Measurements from ENCODE around the gene ZNF735.
"Not testable (repeated sequence)": the region's sequence is repeated elsewhere in the genome, so short reads cannot be mapped to it uniquely, and the experiment has no call there.

The ZNF735 gene
- total RNA-seq: 0 reads per million in 2 donors

- DNase-seq: no peak
These were observed at the start of gene ZNF735 for GRCh38 chr7:64206903-64207302. Gene ZNF735, plus strand, starts transcription at chr7:64207203. Its CDS starts 0 bp downstream, at chr7:64207203.

- not testable (repeated sequence) for DNase-seq
These were observed 36.0 kb upstream of the ZNF735 start for GRCh38 chr7:64170974-64171373.

GRCh38 chr7:64174328-64174727, 32.7 kb upstream of the ZNF735 start:
- no peak for DNase-seq

GRCh38 chr7:64174941-64175340, 32.1 kb upstream of the ZNF735 start:
- DNase-seq: no peak

GRCh38 chr7:64180989-64181388, 26.0 kb upstream of the ZNF735 start:
- no peak for DNase-seq

GRCh38 chr7:64181586-64181985, 25.4 kb upstream of the ZNF735 start:
- no peak for DNase-seq

GRCh38 chr7:64182036-64182790, 24.8 kb upstream of the ZNF735 start:
- no peak for DNase-seq

- peak in 2 of 5 experiments; percentile 22 to 26 for DNase-seq
These were observed 23.8 kb upstream of the ZNF735 start for GRCh38 chr7:64183126-64183742.

- DNase-seq: no peak
These were observed 23.1 kb upstream of the ZNF735 start for GRCh38 chr7:64183827-64184372.

GRCh38 chr7:64184376-64184775, 22.6 kb upstream of the ZNF735 start:
- no peak for DNase-seq

- no peak for DNase-seq
These were observed 19.6 kb upstream of the ZNF735 start for GRCh38 chr7:64187408-64187807.

GRCh38 chr7:64192148-64192704, 14.8 kb upstream of the ZNF735 start:
- DNase-seq: no peak

GRCh38 chr7:64192775-64193174, 14.2 kb upstream of the ZNF735 start:
- no peak for DNase-seq

- DNase-seq: not testable (repeated sequence)
These were observed 12.8 kb downstream of the ZNF735 start for GRCh38 chr7:64219710-64220298.

- DNase-seq: no peak
These were observed 16.4 kb downstream of the ZNF735 start for GRCh38 chr7:64223366-64223765.

GRCh38 chr7:64228174-64228573, 21.2 kb downstream of the ZNF735 start, which contains the start of gene ZNF679:
Gene ZNF679, plus strand, starts transcription at chr7:64228474. Its CDS starts 20,644 bp downstream, at chr7:64249118.
- not testable (repeated sequence) for DNase-seq

- no peak for DNase-seq
These were observed 59.4 kb downstream of the ZNF735 start for GRCh38 chr7:64266341-64266919.

Measured in T-helper 2 cell (primary cell).